Measurements from ENCODE around the gene KCNA10.

DNA sequence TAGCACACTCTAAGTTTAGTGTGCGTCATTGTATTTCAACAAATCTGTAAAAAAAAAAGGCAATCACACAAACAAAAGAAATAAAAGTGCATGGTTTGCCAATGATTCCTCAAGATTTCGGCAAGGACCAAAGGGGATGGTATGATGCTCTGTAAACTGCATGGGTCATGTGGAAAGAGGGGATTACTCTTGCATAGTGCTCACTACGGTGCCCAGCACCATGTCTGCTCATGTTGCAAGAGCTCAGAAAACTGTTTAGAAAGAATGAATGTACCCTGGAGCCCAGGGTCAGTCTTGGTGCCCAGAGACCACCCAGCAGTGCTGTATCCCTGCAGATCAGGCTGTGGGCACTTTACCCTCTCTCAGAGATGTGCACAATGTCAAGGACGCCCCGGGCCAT lies 3.6 kb upstream of the KCNA10 start:
- TF ChIP-seq, protein P1, sequence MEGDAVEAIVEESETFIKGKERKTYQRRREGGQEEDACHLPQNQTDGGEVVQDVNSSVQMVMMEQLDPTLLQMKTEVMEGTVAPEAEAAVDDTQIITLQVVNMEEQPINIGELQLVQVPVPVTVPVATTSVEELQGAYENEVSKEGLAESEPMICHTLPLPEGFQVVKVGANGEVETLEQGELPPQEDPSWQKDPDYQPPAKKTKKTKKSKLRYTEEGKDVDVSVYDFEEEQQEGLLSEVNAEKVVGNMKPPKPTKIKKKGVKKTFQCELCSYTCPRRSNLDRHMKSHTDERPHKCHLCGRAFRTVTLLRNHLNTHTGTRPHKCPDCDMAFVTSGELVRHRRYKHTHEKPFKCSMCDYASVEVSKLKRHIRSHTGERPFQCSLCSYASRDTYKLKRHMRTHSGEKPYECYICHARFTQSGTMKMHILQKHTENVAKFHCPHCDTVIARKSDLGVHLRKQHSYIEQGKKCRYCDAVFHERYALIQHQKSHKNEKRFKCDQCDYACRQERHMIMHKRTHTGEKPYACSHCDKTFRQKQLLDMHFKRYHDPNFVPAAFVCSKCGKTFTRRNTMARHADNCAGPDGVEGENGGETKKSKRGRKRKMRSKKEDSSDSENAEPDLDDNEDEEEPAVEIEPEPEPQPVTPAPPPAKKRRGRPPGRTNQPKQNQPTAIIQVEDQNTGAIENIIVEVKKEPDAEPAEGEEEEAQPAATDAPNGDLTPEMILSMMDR (optimal IDR thresholded peaks at IDR 0.05 in 1 of 3, IDR thresholded peaks at IDR 0.05 in 1 of 3, conservative IDR thresholded peaks at IDR 0.05 in 1 of 3; ENCODE audit: extremely low read depth in 1 of 3, insufficient read depth in 2 of 3, low read length in 3 of 3): no peak
- TF ChIP-seq EZH2 (IDR thresholded peaks at IDR 0.05; ENCODE audit: low read length): no peak

Data from keratinocyte (primary cell).